DOHH2 (cell line): ENCODE results near the gene CBFA2T2.

Experiments used
- CTCF ChIP-seq: fragments of 200-600 bp; sonication (generic); IDR thresholded peaks from one replicate; pipeline ENCODE4 v1.5.1; 2014; ENCODE audit warnings: antibody characterized with exemption, mild to moderate bottlenecking, low read depth, low read length; ENCODE audit not compliant: poor library complexity, severe bottlenecking
- EZH2phosphoT487 ChIP-seq: fragments of 200-600 bp; sonication (generic); IDR thresholded peaks from 2 replicates; pipeline ENCODE4 v1.6.1; 2017; ENCODE audit warnings: borderline replicate concordance, mild to moderate bottlenecking, antibody characterized with exemption, low read length, moderate library complexity, mixed read lengths

GRCh38 chr20:33689493-33689892 is 199.6 kb downstream of the CBFA2T2 start:
- TF ChIP-seq CTCF (no peak), EZH2phosphoT487 (no peak)
